HG03457 (cell line): ENCODE measurements around the gene TTLL11.
"Not testable (repeated sequence)": the region's sequence is repeated elsewhere in the genome, so short reads cannot be mapped to it uniquely, and the experiment has no call there.

ENCODE experiments used
- ATAC-seq: cut with Tn5 transposase; IDR thresholded peaks from one replicate; pipeline ENCODE4 v1.9.1; 2021; ENCODE audit warnings: moderate number of reproducible peaks; ENCODE audit not compliant: unreplicated experiment

TTLL11 gene

GRCh38 chr9:121912812-121913627 is 180.1 kb downstream of the TTLL11 start:
- ATAC-seq = no peak

DNA sequence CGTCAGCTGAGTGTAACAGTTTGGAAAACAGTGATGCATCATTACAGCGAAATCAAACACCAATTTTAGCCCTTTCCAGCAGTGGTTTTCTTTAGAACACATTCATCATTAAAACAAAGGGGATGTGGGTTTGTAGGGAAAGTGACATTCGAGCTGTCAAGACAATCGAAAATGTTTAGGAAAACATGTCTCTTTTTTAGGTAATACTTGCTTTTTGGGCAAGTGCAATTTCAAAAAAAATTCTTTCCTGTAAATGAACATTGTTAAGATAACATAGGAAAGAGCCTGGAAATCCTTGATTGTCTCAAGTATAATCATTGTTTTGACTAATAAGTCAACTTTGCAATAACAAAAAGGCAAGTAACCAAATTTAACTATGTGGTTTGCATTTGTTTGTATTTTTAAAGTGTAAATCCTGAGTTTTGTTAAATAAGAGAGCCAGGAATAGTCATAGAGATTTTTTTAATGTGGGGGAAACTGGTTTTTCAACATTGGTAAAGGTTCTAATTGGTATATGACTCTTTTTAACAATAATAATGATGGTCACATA is 182.5 kb downstream of the TTLL11 start:
- ATAC-seq = no peak

GRCh38 chr9:121909111-121909510 is 184.0 kb downstream of the TTLL11 start:
- ATAC-seq = no peak

GRCh38 chr9:121906074-121906870 is 186.8 kb downstream of the TTLL11 start:
- no peak for ATAC-seq

DNA sequence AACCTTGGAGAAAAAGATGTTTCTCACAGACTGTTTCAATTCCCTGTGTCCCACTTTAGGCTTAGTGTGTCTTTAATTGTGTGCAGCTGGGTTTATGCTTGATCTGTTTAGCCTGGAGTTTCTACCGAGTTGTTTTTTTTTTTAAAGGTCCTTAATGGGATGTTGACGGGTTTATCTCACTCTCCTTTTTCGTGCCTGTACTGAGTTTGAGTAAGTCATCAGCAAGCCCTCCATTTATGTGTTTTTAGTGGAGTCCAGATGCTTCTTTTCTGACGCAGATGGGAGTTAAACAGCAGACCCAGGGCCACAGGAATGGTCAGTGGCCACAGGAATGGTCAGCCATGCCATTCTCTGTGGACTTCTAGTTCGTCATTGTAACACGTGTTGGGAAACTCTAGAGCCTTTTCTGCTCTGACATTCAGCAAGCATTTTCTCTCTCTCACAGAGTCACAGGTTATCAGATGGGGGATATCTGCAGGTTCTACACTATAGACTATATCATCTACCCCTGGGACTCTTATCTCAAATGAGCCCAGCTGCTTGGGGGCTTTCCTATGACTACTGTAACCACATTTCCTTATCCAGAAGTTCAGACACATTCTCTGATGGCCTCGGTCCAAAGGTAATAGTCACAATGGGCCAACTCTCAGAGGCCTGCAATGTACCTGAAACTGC is 190.5 kb downstream of the TTLL11 start:
- no peak for ATAC-seq

GRCh38 chr9:121901616-121902015 is 191.5 kb downstream of the TTLL11 start:
- ATAC-seq = no peak

- no peak for ATAC-seq
These were observed 192.9 kb downstream of the TTLL11 start for GRCh38 chr9:121900163-121900562.

GRCh38 chr9:121898856-121899255 is 194.3 kb downstream of the TTLL11 start:
- no peak for ATAC-seq

DNA sequence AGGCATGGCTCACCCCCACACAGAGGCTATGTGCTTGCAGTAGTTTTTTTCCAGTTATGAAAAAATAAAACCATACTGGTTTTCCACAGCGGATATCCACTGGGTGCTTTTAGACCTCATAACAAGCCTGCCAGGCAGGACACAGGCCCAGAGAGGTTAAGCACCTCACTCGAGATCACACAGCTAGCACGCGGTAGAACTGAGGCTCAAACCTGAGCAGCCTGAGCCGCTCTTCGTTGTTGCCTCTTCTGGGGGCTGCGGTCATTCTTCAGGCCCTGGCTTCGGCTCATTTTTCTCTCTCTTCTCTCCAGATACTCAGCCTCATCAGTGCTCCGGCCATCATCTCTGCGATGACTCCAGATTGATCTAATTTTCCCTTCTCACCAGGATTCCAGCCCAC is 196.0 kb downstream of the TTLL11 start:
- no peak for ATAC-seq

- no peak for ATAC-seq
These were observed 196.6 kb downstream of the TTLL11 start for GRCh38 chr9:121896545-121896943.

- ATAC-seq = no peak
These were observed 197.1 kb downstream of the TTLL11 start for GRCh38 chr9:121895818-121896544.

DNA sequence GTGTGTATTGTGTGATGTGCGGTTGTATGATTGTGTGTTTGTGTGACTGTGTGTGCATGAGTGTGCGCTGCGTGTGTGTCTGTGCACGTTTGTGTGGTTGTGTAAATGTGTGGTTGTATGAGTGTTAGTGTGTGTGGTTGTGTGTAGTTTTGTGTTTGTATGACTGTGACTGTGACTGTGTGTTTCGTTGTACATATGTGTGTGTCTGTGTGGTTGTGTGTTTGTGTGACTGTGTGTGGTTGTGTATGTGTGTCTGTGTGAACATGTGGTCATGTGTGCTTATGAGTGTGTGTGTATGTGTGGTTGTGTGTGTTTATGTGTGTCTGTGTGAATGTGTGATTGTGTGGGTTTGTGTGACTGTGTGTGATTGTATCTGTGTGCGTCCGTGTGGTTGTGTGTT is 197.8 kb downstream of the TTLL11 start:
- no peak for ATAC-seq

DNA sequence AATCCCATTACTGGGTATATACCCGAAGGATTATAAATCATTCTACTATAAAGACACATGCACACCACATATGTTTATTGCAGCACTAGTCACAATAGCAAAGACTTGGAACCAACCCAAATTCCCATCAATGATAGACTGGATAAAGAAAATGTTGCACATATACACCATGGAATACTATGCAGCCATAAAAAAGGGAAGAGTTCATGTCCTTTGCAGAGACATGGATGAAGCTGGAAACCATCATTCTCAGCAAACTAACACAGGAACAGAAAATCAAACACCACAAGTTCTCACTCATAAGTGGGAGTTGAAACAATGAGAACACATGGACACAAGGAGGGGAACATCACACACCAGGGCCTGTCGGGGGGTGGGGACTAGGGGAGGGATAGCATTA is 198.7 kb downstream of the TTLL11 start:
- not testable (repeated sequence) for ATAC-seq

- no peak for ATAC-seq
These were observed 199.3 kb downstream of the TTLL11 start for GRCh38 chr9:121893786-121894185.

- no peak for ATAC-seq
These were observed 200.4 kb downstream of the TTLL11 start for GRCh38 chr9:121892706-121893105.

- no peak for ATAC-seq
These were observed 202.4 kb downstream of the TTLL11 start for GRCh38 chr9:121890746-121891145.

- no peak for ATAC-seq
These were observed 203.0 kb downstream of the TTLL11 start for GRCh38 chr9:121889990-121890563.

DNA sequence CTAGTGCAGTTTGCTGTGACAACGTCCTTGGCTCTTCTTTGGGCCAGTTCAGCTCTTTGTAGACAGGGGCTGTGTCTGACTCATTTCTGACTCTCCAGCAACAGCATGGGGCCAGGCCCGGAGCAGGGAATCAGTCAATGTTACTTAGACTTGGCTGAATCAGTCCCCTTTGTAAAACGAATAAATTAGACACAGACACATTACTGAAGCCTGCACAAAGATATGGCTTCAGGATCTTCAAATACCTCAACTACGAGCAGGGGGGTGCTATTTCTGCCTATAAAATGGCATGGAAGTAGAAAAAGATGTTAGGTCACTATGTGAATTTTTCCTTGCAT is 204.7 kb downstream of the TTLL11 start:
- no peak for ATAC-seq

DNA sequence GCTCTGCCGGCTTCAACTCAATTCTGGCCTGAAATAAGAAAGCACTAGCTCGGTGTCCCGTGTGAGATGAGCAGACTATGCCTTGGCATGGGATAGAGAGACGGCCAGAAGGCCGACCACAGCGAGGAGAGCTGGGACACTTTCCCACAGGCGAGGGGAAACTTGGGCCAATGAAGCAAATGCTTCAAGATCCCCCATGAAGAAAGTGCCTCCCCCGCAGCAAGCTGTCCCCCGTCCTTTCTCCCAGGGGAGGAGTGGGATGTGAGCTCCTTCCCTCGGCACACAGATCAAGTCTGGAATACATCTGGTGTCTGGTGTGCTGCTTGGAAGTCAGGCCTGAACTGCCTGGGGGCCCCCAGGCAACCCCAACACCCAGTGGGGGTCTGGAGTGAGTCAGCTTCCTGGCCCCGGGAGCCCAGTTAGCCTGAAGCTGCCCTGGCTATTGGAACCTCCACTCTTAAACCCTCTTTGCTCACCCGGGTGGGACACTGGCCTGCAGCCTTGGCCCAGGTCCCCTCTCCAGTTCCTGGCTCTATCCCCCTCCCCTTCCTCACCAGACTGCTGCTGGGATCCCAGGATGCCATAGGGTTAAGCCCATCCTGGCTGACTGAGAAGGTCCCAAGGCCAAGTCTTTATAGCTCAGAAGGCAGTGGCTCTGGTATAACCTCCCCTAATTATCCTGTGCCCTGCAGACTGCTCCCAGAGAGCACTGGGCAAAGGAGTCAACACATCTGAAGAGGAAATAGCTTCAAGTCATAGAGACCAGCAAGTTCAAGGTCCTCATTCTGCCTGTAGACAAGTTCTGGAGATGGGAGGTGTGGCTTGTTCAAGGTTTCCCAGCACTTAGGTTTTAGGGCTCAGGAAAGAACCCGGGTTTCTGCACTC is 205.3 kb downstream of the TTLL11 start:
- ATAC-seq = no peak
